Measurements from ENCODE around the gene CMTM3.

Gene CMTM3

DNA sequence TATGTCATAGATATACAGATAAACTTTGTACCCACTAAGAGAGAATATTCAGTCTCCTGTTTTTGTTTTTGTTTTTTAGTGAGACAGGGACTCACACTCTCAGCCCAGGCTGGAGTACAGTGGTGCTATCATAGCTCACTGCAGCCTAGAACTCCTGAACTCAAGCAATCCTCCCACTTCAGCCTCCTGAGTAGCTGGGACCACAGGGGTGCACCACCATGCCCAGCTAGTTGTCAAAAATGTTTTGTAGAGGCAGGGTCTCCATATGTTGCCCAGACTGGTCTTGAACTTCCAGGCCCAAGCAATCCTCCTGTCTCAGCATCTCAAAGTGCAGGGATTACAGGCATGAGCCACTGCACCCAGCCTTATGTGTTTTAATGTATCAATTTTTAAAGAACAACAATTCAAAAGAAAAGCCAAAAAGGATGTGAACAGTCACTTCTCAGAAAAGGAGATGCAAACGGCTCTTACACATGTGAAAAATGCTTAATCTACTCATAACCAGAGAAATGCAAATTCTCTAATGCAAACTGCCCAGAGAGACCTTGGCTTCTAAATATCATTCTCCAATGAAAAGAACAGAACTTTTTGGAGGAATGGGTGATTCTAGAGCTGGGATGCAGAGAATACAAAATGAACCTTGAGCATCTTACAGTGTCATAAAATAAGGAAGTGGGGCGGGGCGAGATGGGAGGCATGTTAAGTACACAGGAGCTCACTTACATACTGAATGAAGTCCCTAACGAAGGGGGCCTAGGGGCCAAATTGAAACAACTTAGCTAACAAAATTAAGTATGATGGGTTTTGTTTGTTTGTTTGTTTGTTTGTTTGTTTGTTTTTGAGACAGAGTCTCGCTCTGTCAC, 7.3 kb upstream of the CMTM3 start:
- TF ChIP-seq, protein P1, sequence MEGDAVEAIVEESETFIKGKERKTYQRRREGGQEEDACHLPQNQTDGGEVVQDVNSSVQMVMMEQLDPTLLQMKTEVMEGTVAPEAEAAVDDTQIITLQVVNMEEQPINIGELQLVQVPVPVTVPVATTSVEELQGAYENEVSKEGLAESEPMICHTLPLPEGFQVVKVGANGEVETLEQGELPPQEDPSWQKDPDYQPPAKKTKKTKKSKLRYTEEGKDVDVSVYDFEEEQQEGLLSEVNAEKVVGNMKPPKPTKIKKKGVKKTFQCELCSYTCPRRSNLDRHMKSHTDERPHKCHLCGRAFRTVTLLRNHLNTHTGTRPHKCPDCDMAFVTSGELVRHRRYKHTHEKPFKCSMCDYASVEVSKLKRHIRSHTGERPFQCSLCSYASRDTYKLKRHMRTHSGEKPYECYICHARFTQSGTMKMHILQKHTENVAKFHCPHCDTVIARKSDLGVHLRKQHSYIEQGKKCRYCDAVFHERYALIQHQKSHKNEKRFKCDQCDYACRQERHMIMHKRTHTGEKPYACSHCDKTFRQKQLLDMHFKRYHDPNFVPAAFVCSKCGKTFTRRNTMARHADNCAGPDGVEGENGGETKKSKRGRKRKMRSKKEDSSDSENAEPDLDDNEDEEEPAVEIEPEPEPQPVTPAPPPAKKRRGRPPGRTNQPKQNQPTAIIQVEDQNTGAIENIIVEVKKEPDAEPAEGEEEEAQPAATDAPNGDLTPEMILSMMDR (IDR thresholded peaks at IDR 0.05) = no peak
- no peak for TF ChIP-seq ZFX (IDR thresholded peaks at IDR 0.05; ENCODE audit: borderline replicate concordance)
- no peak overlapping the region for H3K27ac ChIP-seq

DNA sequence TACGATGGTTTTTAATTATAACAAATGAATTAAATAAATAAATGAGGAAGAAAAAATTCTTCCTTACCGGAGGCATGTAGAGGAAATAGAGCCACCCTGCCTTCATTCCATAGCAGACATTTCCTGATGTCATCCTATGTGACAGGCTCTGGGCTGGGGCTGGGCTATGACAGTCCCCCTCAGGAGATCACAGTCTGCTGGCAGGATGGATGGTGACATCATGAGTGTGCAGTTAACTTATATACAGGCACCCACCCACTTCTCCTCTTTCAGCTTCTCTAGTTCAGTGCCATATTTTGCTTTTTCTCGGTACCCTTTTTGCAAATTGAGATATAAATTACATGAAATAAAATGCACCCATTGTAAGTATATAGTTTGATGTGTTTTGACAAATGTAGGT, 6.4 kb upstream of the CMTM3 start:
- no peak overlapping the region for H3K27ac ChIP-seq
- TF ChIP-seq, protein P1 (IDR thresholded peaks at IDR 0.05) = no peak
- no peak for TF ChIP-seq ZFX (IDR thresholded peaks at IDR 0.05; ENCODE audit: borderline replicate concordance)

DNA sequence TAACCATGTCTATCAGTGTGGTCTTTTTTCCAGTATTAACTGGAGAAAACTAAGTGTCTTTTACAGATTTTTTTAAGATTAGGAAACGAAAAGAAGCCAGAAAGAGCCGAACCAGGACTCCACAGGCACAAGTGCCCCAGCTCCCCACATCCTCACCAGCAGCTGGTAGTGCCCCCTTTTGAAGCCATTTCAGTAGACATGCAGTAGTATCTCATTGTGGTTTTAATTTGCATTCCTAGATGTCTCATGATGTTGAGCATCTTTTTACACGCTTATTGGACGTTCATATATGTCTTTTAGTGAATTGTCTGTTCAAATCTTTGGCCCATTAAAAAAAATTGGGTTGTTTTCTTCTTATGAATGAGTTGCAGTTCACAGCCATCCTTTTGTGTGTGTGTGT, 4.8 kb upstream of the CMTM3 start:
- no peak overlapping the region for H3K27ac ChIP-seq
- TF ChIP-seq ZFX (IDR thresholded peaks at IDR 0.05; ENCODE audit: borderline replicate concordance) = no peak
- TF ChIP-seq, protein P1 (IDR thresholded peaks at IDR 0.05) = no peak

DNA sequence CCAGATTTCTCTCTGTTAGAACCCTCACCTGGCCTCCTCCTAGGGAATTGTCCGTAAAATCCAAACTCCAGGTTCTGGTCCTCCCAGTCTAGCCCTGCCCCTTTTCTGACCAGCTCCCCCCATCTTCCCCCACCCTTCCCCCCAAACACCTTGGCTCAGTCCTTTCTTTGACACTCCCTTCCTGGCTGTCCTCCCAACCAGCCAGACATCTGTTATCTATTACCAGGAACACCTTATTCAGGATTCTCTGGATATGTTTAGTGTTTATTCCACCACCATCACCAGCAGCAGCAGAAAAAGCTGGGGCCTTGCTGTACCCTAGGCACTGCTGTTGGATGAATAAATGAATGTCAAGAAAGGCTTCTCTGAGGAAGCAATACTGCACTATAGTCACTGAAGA, 4.0 kb upstream of the CMTM3 start:
- no peak overlapping the region for H3K27ac ChIP-seq
- TF ChIP-seq, protein P1 (IDR thresholded peaks at IDR 0.05) = no peak
- no peak for TF ChIP-seq ZFX (IDR thresholded peaks at IDR 0.05; ENCODE audit: borderline replicate concordance)

DNA sequence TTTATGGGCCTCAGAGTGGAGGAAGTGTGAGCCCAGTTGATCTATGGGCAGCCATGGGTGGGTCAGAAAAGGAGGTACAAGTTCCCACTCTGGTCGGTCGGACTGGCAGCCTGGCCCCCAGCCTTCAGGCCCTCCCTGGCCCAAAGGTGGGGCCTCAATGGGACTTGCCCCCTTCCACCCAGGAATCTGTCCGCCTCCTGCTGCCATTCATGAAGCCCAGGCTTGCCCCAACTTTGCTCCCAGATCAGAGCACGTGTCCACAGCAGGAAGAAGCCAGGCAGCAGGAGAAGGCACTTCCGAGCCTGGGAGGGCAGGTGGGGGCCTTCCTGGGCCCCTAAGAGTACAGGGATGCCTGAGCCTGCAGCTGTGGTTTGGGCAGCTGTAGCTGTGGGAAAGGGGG, 3.0 kb upstream of the CMTM3 start:
- TF ChIP-seq, protein P1 (IDR thresholded peaks at IDR 0.05) = no peak
- TF ChIP-seq ZFX (IDR thresholded peaks at IDR 0.05; ENCODE audit: borderline replicate concordance) = no peak
- no peak overlapping the region for H3K27ac ChIP-seq

DNA sequence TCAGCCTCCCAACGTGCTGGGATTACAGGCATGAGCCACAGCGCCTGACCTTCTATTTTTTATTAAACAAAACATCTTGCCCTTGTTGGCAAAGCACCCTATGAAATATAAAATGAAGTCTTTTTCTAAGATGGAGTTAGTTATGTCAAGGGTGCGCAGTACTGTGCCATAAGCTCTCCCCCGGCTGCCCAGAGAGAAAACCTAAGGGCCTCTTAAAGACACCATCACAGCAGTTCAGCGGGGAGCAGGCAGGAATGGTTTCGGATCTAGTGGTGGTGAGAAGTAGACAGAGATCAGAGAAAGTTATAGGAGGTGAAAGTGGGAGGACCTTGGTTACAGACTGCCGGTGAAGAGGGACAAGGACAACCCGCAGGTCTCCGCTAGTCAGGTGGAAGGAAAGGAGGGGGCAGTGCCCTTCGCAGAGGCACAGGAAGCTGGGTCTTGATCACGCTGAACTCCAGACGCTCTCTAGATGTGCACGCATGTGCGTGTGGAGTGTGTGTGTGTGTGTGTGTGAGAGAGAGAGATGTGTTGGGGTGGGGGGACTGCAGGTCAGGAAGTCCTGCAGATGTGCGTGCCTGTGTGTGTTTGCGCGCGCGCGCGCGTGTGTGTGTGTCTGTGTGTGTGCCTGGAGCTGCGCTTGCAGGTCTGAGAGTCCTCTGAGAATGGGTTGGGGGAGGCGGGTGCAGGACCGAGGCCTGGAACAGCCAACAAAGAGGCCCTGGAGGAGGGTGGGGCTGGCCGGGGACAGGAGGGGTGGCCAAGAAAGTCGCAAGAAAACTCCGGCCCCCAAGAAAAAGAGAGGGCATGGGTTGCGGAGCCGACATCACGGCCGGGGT, 748 bp upstream of the CMTM3 start:
- TF ChIP-seq ZFX (IDR thresholded peaks at IDR 0.05; ENCODE audit: borderline replicate concordance) = no peak
- TF ChIP-seq, protein P1 (IDR thresholded peaks at IDR 0.05) = no peak
- no peak overlapping the region for H3K27ac ChIP-seq
